ENCODE data around the gene MGLL.

DNA sequence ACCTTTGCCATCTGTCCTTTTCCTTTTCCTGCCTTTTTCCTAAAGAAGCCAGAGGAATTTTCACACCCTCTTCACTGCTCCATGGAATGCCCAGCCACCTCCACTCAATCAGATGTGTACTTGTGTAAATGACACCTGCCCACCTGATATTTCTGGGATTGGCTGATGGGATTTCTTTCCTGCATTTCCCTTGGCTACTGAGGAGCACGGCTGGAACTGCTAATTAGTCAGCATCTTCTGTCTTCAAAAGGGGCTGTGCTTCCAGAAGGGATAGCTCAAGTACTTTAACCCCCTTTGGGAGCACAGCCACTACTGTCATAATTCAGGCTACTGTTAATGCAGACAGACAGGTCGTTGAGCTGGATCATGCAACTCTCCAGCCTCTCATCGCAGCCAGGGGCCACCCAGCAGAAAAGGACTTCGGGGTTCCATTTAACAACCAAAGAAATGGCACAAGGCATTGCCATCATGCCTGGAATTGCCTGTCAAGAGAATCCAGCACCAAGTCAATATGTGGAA is 38.6 kb downstream of the MGLL start:
- no peak for TF ChIP-seq ZFX (IDR thresholded peaks at IDR 0.05)
- no peak for TF ChIP-seq CTCF (conservative IDR thresholded peaks at IDR 0.05)

All from C4-2B (cell line).